MG63 (cell line): ENCODE results near the gene CBX8. TPM values are rescaled to one million over a fixed set of nuclear protein-coding genes. Genes with fewer than 3 reads are reported as not detected.

Experiments
- DNase-seq: peaks from one replicate; pipeline ENCODE4 v3.0.0-alpha.2; 2020
- H3K27me3 ChIP-seq: fragments of 250-450 bp; sonication (Bioruptor Pico); 2 replicates; pipeline ENCODE4 v1.5.1; 2020; ENCODE audit warnings: mild to moderate bottlenecking, moderate library complexity
- H3K36me3 ChIP-seq: fragments of 250-450 bp; sonication (Bioruptor Pico); 2 replicates; pipeline ENCODE4 v1.5.1; 2020; ENCODE audit warnings: mild to moderate bottlenecking, moderate library complexity
- H3K4me3 ChIP-seq: fragments of 250-450 bp; sonication (Bioruptor Pico); 2 replicates; pipeline ENCODE4 v1.5.1; 2020; ENCODE audit warnings: mild to moderate bottlenecking, moderate library complexity
- H3K9me3 ChIP-seq: fragments of 250-450 bp; sonication (Bioruptor Pico); 2 replicates; pipeline ENCODE4 v1.5.1; 2020; ENCODE audit warnings: mild to moderate bottlenecking, moderate library complexity
- total RNA-seq: library from RNA; depleted of rRNA; stranded (reverse); fragments of >200 nt; shearing (Covaris generic); gene quantifications from 2 replicates; pipeline ENCODE4 v1.2.3, GENCODE V29; 2014; ENCODE audit warnings: low replicate concordance; rRNA removed

CBX8 gene
- total RNA-seq, 1 experiment from 2014 or later = 15.7 TPM

DNA sequence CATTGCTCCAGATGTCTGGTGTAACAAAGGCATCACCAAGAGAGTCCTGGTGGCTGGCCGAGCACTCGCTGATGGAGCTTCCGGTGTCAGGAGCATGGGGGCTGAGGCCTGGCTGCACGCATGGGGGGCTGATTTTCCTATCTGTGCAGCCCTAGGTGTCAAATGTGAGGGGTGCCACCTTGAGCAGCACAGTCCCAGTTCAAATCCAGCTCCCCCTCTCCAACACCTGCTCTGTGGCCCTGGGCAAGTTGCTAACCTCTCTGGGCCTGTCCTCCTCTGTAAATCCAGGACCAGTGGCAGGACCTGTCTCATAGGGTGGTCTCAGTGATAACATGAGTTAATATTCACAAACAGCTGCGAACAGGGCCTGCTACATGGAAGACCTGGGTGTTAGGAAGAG lies 53.3 kb downstream of the CBX8 start:
- peaks cover 19% of the 10 kb centered on the region for H3K27me3 ChIP-seq
- H3K36me3 ChIP-seq = no peaks in the 10 kb centered on the region
- no peak for DNase-seq
- H3K9me3 ChIP-seq = no peaks in the 10 kb centered on the region
- no peak overlapping the region for H3K4me3 ChIP-seq

- no peak for DNase-seq
- H3K36me3 ChIP-seq = no peaks in the 10 kb centered on the region
- H3K27me3 ChIP-seq = peaks cover 19% of the 10 kb centered on the region
- H3K9me3 ChIP-seq = no peaks in the 10 kb centered on the region
- H3K4me3 ChIP-seq = no peak overlapping the region
Observed at GRCh38 chr17:79742951-79743476, 53.9 kb downstream of the CBX8 start.

- H3K4me3 ChIP-seq = no peak overlapping the region
- H3K36me3 ChIP-seq = no peaks in the 10 kb centered on the region
- no peaks in the 10 kb centered on the region for H3K9me3 ChIP-seq
- no peak for DNase-seq
- peaks cover 19% of the 10 kb centered on the region for H3K27me3 ChIP-seq
Observed at GRCh38 chr17:79742589-79742918, 54.3 kb downstream of the CBX8 start.

Other genes with a start within 250 kb of the CBX8 start
- not detected in 2 replicates for gene RBFOX3, start 186.0 kb downstream of the CBX8 start, total RNA-seq
- not detected in 2 replicates for gene ENPP7, start 66.1 kb downstream of the CBX8 start, total RNA-seq
- gene CBX2, start 18.9 kb downstream of the CBX8 start, total RNA-seq = 14.1 and 17.1 TPM in 2 replicates
- 8.8 and 26.2 TPM in 2 replicates for gene CBX4, start 42.4 kb upstream of the CBX8 start, total RNA-seq
- 15.0 and 23.6 TPM in 2 replicates for gene TBC1D16, start 238.8 kb upstream of the CBX8 start, total RNA-seq
- 5.4 and 9.7 TPM in 2 replicates for gene CCDC40, start 239.6 kb upstream of the CBX8 start, total RNA-seq